ENCODE results near the gene MMP19. TPM values are rescaled to one million over a fixed set of nuclear protein-coding genes. Genes with fewer than 3 reads are reported as not detected.

MMP19 gene, protein sequence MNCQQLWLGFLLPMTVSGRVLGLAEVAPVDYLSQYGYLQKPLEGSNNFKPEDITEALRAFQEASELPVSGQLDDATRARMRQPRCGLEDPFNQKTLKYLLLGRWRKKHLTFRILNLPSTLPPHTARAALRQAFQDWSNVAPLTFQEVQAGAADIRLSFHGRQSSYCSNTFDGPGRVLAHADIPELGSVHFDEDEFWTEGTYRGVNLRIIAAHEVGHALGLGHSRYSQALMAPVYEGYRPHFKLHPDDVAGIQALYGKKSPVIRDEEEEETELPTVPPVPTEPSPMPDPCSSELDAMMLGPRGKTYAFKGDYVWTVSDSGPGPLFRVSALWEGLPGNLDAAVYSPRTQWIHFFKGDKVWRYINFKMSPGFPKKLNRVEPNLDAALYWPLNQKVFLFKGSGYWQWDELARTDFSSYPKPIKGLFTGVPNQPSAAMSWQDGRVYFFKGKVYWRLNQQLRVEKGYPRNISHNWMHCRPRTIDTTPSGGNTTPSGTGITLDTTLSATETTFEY
- 0.11 TPM for polyA plus RNA-seq (2013)

DNA sequence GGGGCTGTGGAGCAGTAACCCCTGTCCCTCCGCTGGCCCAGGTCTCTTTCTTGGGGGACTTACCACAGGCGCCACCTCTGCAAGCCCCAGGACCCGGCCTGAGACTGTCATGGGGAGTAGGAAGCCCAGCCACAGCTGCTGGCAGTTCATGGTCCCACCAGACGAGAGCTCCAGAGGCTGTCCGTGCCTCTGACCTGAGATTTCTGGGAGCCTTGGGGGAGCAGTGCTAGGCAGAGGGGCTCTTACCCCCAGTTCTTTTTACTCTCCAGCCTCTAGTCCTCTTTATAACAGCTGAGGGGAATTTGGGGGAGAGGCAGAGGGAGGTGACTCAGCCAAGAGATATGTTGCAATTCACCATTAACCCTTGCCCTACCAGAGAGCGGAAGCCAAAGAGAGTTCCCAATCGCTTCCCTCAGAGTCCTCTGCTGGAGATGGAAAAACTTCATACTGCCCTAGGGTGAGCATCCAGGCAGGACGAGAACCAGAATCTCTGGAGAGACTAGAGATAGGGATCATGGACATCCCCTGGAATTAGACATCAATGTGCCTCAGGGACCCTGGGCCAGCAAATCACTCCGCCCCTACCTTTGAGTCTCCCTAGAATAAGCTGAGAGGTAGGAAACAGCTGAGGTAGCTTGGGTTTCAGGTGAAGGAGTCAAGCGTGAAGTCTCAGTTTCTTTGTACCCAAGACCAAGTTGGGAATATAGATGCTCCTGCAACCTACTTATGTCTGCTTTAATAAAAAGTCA, at the start of gene MMP19:
MMP19 (minus strand) TSS at position 256 of the 749 bp plus-strand sequence; CDS start at position 150, 106 bp downstream.
- H3K27ac ChIP-seq (ENCODE audit: insufficient read depth in 1 of 2, low read depth in 1 of 2, low read length in 2 of 2, poor library complexity in 1 of 2, severe bottlenecking in 2 of 2): no peak within 1 kb of the TSS
- POLR2A ChIA-PET: no interaction called here
- no peaks in the 10 kb centered on the region for H3K9me3 ChIP-seq (ENCODE audit: control extremely low read depth in 1 of 5, control insufficient read depth in 4 of 5, insufficient read depth in 2 of 5, low read depth in 1 of 5, low read length in 4 of 5)
- H3K27me3 ChIP-seq (replicated peaks in 2 of 5; ENCODE audit: control insufficient read depth in 4 of 5, insufficient read depth in 5 of 5, low read length in 4 of 5): peaks cover 0 to 1% (median 0%) of the 10 kb centered on the region in 5 experiments
- peaks cover 0 to 18% (median 8%) of the 10 kb centered on the region in 4 experiments for H3K4me1 ChIP-seq (ENCODE audit: control extremely low read depth in 1 of 4, control insufficient read depth in 4 of 4, insufficient read depth in 4 of 4, low read length in 3 of 4)
- no peak within 1 kb of the TSS for H3K4me3 ChIP-seq (ENCODE audit: control insufficient read depth in 1 of 7, extremely low read depth in 1 of 7, insufficient read depth in 4 of 7, low read depth in 2 of 7, low read length in 6 of 7)
- peak in 2 of 3 donors; percentile 24 to 27 for DNase-seq
- no peaks in the 10 kb centered on the region for H3K36me3 ChIP-seq (ENCODE audit: control insufficient read depth in 4 of 4, insufficient read depth in 4 of 4, low read length in 3 of 4)
- 88% methylated on average over 10 of the region's 10 CpGs for WGBS (ENCODE audit: insufficient coverage)
- CTCF ChIA-PET: no interaction called here

DNA sequence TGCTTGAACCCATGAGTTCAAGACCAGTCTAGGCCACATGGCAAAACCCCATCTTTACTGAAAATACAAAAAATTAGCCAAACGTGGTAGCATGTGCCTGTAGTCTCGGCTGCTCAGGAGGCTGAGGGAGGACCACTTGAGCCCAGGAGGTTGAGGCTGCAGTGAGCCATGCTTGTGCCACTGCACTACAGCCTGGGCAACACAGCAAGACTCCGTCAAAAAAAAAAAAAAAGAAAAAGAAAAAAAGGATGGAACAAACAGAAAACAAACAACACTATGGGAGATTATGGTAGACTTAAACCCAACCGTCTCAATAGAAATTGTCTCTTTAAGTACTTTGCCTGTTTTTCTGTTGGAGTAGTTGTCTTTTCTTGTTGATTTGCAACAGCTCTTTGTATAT, 48.6 kb upstream of the MMP19 start:
- Histone ChIP-seq H3K9me3 (ENCODE audit: control extremely low read depth in 1 of 5, control insufficient read depth in 4 of 5, insufficient read depth in 2 of 5, low read depth in 1 of 5, low read length in 4 of 5) (no peaks in the 10 kb centered on the region), H3K4me3 (ENCODE audit: control insufficient read depth in 1 of 7, extremely low read depth in 1 of 7, insufficient read depth in 4 of 7, low read depth in 2 of 7, low read length in 6 of 7) (no peak overlapping the region), H3K27me3 (replicated peaks in 2 of 5; ENCODE audit: control insufficient read depth in 4 of 5, insufficient read depth in 5 of 5, low read length in 4 of 5) (no peaks in the 10 kb centered on the region), H3K36me3 (ENCODE audit: control insufficient read depth in 4 of 4, insufficient read depth in 4 of 4, low read length in 3 of 4) (no peaks in the 10 kb centered on the region), H3K4me1 (ENCODE audit: control extremely low read depth in 1 of 4, control insufficient read depth in 4 of 4, insufficient read depth in 4 of 4, low read length in 3 of 4) (no peaks in the 10 kb centered on the region), H3K27ac (ENCODE audit: insufficient read depth in 1 of 2, low read depth in 1 of 2, low read length in 2 of 2, poor library complexity in 1 of 2, severe bottlenecking in 2 of 2) (no peak overlapping the region)
- DNase-seq: no peak
- CTCF ChIA-PET: interaction anchor here (0.9 kb wide), 1 partner anchor 47 kb away, joined by 3 read pairs; no protein-coding TSS in a partner anchor
- 100% methylated on average over 2 of the region's 4 CpGs for WGBS (ENCODE audit: insufficient coverage)
- POLR2A ChIA-PET: no interaction called here

DNA sequence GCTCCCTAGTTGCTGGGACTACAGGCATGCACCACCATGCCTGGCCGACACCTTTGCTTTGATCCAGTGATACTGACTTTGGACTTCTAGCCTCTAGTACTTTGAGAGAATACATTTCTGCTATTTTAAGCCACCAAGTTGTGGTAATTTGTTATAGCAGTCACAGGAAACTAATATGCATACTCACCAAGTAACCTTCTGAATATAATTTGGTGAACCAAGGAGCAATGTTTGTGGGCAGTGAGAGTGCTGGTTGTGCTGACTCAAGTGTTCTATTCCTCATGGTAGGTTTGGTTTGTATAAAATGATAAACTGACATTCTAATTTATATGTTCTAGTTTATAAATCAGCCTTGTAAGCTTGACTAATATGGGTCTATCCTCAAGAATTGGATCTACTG, 42.4 kb upstream of the MMP19 start:
- Histone ChIP-seq H3K27me3 (replicated peaks in 2 of 5; ENCODE audit: control insufficient read depth in 4 of 5, insufficient read depth in 5 of 5, low read length in 4 of 5) (no peaks in the 10 kb centered on the region), H3K9me3 (ENCODE audit: control extremely low read depth in 1 of 5, control insufficient read depth in 4 of 5, insufficient read depth in 2 of 5, low read depth in 1 of 5, low read length in 4 of 5) (no peaks in the 10 kb centered on the region), H3K4me1 (ENCODE audit: control extremely low read depth in 1 of 4, control insufficient read depth in 4 of 4, insufficient read depth in 4 of 4, low read length in 3 of 4) (peaks cover 0 to 3% (median 0%) of the 10 kb centered on the region in 4 experiments), H3K4me3 (ENCODE audit: control insufficient read depth in 1 of 7, extremely low read depth in 1 of 7, insufficient read depth in 4 of 7, low read depth in 2 of 7, low read length in 6 of 7) (no peak overlapping the region), H3K27ac (ENCODE audit: insufficient read depth in 1 of 2, low read depth in 1 of 2, low read length in 2 of 2, poor library complexity in 1 of 2, severe bottlenecking in 2 of 2) (no peak overlapping the region), H3K36me3 (ENCODE audit: control insufficient read depth in 4 of 4, insufficient read depth in 4 of 4, low read length in 3 of 4) (no peaks in the 10 kb centered on the region)
- no CpG with 5 or more reads among the region's 1 CpG for WGBS (ENCODE audit: insufficient coverage)
- ChIA-PET POLR2A (no interaction called here), CTCF (interaction anchor here (1.0 kb wide), 1 partner anchor 26 kb away, joined by 3 read pairs; no protein-coding TSS in a partner anchor)
- DNase-seq: no peak

DNA sequence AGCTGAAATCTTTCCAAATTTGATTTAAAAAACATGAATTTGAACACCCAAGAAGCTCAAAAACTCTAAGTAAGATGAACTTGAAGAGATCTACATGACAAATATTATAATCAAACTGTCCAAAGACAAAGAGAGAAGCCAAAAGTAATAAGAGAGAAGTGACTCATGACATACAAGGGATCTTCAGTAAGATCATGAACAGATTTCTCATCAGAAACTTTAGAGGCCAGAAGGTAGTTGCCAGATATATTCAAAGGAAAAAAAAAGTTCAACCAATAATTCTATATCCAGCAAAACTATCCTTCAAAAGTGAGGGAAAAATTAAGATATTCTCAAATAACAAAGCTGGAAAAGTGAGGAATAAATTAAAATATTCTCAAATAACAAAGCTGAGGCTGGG, 35.1 kb upstream of the MMP19 start:
- H3K27ac ChIP-seq (ENCODE audit: insufficient read depth in 1 of 2, low read depth in 1 of 2, low read length in 2 of 2, poor library complexity in 1 of 2, severe bottlenecking in 2 of 2): no peak overlapping the region
- POLR2A ChIA-PET: no interaction called here
- no peaks in the 10 kb centered on the region for H3K36me3 ChIP-seq (ENCODE audit: control insufficient read depth in 4 of 4, insufficient read depth in 4 of 4, low read length in 3 of 4)
- DNase-seq: no peak
- H3K4me1 ChIP-seq (ENCODE audit: control extremely low read depth in 1 of 4, control insufficient read depth in 4 of 4, insufficient read depth in 4 of 4, low read length in 3 of 4): no peaks in the 10 kb centered on the region
- CTCF ChIA-PET: no interaction called here
- no peak overlapping the region for H3K4me3 ChIP-seq (ENCODE audit: control insufficient read depth in 1 of 7, extremely low read depth in 1 of 7, insufficient read depth in 4 of 7, low read depth in 2 of 7, low read length in 6 of 7)
- H3K27me3 ChIP-seq (replicated peaks in 2 of 5; ENCODE audit: control insufficient read depth in 4 of 5, insufficient read depth in 5 of 5, low read length in 4 of 5): no peaks in the 10 kb centered on the region
- H3K9me3 ChIP-seq (ENCODE audit: control extremely low read depth in 1 of 5, control insufficient read depth in 4 of 5, insufficient read depth in 2 of 5, low read depth in 1 of 5, low read length in 4 of 5): peaks cover 0 to 11% (median 0%) of the 10 kb centered on the region in 5 experiments

DNA sequence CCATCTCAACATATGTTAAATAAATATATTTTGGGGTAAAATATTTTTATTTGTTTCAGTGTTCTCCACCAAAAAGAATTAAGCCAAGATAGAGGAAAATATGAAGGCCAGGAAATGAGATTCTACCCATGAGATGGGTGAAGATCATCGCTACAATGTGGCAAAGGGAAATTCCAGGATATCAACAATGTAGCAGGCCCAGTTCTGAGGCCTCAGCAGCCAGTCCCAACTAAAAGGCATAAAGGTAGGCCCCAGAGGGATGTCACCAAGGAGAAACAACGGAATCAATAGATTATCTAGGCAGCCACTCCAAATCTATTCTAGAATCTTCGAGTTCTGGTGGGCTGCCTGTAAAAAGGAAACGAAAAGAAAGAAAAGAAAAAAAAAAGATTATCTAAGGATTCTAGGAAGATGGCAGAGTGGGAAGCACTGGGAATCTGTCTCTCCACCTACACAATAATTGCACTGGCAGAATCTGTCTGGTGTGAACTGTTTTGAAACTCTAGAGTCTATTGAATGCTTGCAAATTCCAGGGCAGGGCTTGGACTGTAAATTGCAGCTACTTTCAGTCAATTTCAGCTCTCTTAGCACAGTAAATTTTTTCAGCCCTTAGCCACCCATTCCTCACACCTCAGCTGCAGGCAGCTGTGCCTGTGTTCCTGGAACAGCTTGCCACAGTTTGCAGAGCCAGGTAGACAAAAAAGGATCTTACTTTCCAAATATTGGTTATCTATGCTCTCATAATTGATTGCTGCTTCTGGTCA, 33.1 kb upstream of the MMP19 start:
- peaks cover 0 to 11% (median 0%) of the 10 kb centered on the region in 5 experiments for H3K9me3 ChIP-seq (ENCODE audit: control extremely low read depth in 1 of 5, control insufficient read depth in 4 of 5, insufficient read depth in 2 of 5, low read depth in 1 of 5, low read length in 4 of 5)
- POLR2A ChIA-PET: no interaction called here
- H3K27me3 ChIP-seq (replicated peaks in 2 of 5; ENCODE audit: control insufficient read depth in 4 of 5, insufficient read depth in 5 of 5, low read length in 4 of 5): no peaks in the 10 kb centered on the region
- CTCF ChIA-PET: no interaction called here
- H3K36me3 ChIP-seq (ENCODE audit: control insufficient read depth in 4 of 4, insufficient read depth in 4 of 4, low read length in 3 of 4): no peaks in the 10 kb centered on the region
- H3K27ac ChIP-seq (ENCODE audit: insufficient read depth in 1 of 2, low read depth in 1 of 2, low read length in 2 of 2, poor library complexity in 1 of 2, severe bottlenecking in 2 of 2): no peak overlapping the region
- no peak for DNase-seq
- H3K4me1 ChIP-seq (ENCODE audit: control extremely low read depth in 1 of 4, control insufficient read depth in 4 of 4, insufficient read depth in 4 of 4, low read length in 3 of 4): no peaks in the 10 kb centered on the region
- H3K4me3 ChIP-seq (ENCODE audit: control insufficient read depth in 1 of 7, extremely low read depth in 1 of 7, insufficient read depth in 4 of 7, low read depth in 2 of 7, low read length in 6 of 7): no peak overlapping the region
- 100% methylated on average over 1 of the region's 4 CpGs for WGBS (ENCODE audit: insufficient coverage)

DNA sequence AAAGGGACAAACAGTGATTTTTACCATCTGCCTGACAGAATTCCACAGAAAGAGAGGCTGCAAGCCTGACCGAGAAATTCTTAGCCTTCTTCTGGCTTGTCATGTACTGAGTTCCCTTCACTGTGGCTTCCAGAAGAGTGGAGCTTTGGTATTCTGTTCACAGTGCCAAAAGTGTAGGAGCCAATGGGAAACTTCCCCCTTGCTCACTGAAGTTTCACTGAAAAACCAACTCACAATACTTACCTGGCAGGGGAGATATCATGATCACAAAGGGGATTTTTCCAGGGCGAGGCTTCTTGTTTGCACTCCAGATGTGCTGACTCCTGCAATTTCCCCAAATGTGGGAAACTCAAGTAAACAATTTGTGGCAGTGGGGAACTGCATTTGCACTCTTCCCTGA, 31.7 kb upstream of the MMP19 start:
- POLR2A ChIA-PET: no interaction called here

More for the DNA sequence above, 31.7 kb upstream of the MMP19 start:
- WGBS (ENCODE audit: insufficient coverage): 93% methylated on average over 2 of the region's 2 CpGs
- CTCF ChIA-PET: no interaction called here
- no peaks in the 10 kb centered on the region for H3K4me1 ChIP-seq (ENCODE audit: control extremely low read depth in 1 of 4, control insufficient read depth in 4 of 4, insufficient read depth in 4 of 4, low read length in 3 of 4)
- H3K27me3 ChIP-seq (replicated peaks in 2 of 5; ENCODE audit: control insufficient read depth in 4 of 5, insufficient read depth in 5 of 5, low read length in 4 of 5): no peaks in the 10 kb centered on the region
- no peaks in the 10 kb centered on the region for H3K36me3 ChIP-seq (ENCODE audit: control insufficient read depth in 4 of 4, insufficient read depth in 4 of 4, low read length in 3 of 4)
- no peak overlapping the region for H3K4me3 ChIP-seq (ENCODE audit: control insufficient read depth in 1 of 7, extremely low read depth in 1 of 7, insufficient read depth in 4 of 7, low read depth in 2 of 7, low read length in 6 of 7)
- H3K9me3 ChIP-seq (ENCODE audit: control extremely low read depth in 1 of 5, control insufficient read depth in 4 of 5, insufficient read depth in 2 of 5, low read depth in 1 of 5, low read length in 4 of 5): peaks cover 0 to 11% (median 0%) of the 10 kb centered on the region in 5 experiments
- no peak overlapping the region for H3K27ac ChIP-seq (ENCODE audit: insufficient read depth in 1 of 2, low read depth in 1 of 2, low read length in 2 of 2, poor library complexity in 1 of 2, severe bottlenecking in 2 of 2)
- DNase-seq: no peak
